Vagina (tissue), 2 donors: ENCODE measurements around the gene PHLPP1.

Experiments used
- POLR2A ChIP-seq, 2 donors: fragments of 450-650 bp; IDR thresholded peaks; one replicate each; pipeline ENCODE4 v1.6.1; 2017; ENCODE audit warnings: antibody characterized with exemption in 2 of 2, mild to moderate bottlenecking in 2 of 2, moderate library complexity in 2 of 2
- POLR2AphosphoS5 ChIP-seq, 2 donors: sonication (generic); formaldehyde crosslinking; IDR thresholded peaks; one replicate each; pipeline ENCODE4 v1.9.0; 2017; ENCODE audit warnings: antibody characterized with exemption in 2 of 2, mild to moderate bottlenecking in 2 of 2, low read depth in 1 of 2; ENCODE audit not compliant: insufficient read depth in 1 of 2
- TF ChIP-seq, protein P1 (sequence below), 3 experiments: fragments of 450-650 bp in 2 of 3; fragments of 200-600 bp in 1 of 3; sonication (generic) in 1 of 3; IDR thresholded peaks; one replicate each; pipeline ENCODE4 v1.5.1; 2017 to 2019; ENCODE audit warnings: antibody characterized with exemption in 3 of 3, mild to moderate bottlenecking in 2 of 3, moderate library complexity in 2 of 3

DNA sequence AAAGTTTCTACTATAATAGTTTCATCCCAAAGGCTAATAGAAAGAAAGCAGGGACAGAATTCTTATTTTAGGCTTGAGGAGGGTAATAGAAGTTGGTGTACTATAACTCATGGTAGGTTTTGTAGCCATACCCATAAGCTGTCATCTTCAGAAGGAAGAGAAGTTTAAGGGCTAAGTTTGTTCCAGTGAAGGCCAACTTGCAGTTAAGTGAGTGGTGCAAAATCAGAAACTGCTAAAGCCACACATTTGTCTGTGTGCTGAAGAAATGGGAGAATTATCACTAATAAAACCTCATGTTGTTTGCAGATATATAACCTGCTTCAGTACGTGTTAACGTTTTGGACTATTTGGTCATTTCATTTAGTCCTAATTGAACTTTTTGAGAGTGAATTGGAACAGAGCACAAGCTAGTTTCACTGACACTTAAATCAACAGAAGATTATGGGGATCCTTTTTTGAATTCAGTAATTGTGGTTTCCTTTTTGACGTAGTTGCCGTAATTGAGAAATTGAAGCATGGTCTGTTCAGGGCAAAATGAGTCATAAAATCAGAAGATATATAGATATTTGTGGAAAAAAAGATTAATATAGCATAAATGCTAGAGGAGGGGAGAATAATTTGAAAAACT lies 69.1 kb downstream of the PHLPP1 start:
- no peak for TF ChIP-seq POLR2A (IDR thresholded peaks at IDR 0.05)
- TF ChIP-seq, protein P1, sequence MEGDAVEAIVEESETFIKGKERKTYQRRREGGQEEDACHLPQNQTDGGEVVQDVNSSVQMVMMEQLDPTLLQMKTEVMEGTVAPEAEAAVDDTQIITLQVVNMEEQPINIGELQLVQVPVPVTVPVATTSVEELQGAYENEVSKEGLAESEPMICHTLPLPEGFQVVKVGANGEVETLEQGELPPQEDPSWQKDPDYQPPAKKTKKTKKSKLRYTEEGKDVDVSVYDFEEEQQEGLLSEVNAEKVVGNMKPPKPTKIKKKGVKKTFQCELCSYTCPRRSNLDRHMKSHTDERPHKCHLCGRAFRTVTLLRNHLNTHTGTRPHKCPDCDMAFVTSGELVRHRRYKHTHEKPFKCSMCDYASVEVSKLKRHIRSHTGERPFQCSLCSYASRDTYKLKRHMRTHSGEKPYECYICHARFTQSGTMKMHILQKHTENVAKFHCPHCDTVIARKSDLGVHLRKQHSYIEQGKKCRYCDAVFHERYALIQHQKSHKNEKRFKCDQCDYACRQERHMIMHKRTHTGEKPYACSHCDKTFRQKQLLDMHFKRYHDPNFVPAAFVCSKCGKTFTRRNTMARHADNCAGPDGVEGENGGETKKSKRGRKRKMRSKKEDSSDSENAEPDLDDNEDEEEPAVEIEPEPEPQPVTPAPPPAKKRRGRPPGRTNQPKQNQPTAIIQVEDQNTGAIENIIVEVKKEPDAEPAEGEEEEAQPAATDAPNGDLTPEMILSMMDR (IDR thresholded peaks at IDR 0.05) = no peak
- no peak for TF ChIP-seq POLR2AphosphoS5 (IDR thresholded peaks at IDR 0.05; ENCODE audit: insufficient read depth in 1 of 2, low read depth in 1 of 2)
